HL-60 (cell line): ENCODE measurements around the gene HPSE2.

Experiments
- DNase-seq, 2 experiments: peaks; one replicate each; pipeline ENCODE4 v3.0.0-alpha.2; 2010 to 2020; ENCODE audit warnings: low read depth in 1 of 2, low spot score in 1 of 2
- H3K27ac ChIP-seq: fragments of 250-450 bp; sonication (Bioruptor Pico); replicated peaks from 2 replicates; pipeline ENCODE4 v1.5.1; 2020; ENCODE audit warnings: mild to moderate bottlenecking, moderate library complexity
- H3K27me3 ChIP-seq: fragments of 250-450 bp; sonication (Bioruptor Pico); 2 replicates; pipeline ENCODE4 v1.5.1; 2021; ENCODE audit warnings: mild to moderate bottlenecking, moderate library complexity; ENCODE audit not compliant: insufficient read depth, poor library complexity, severe bottlenecking
- H3K4me3 ChIP-seq: replicated peaks from 2 replicates; pipeline ENCODE4 v1.5.1; 2011; ENCODE audit warnings: mild to moderate bottlenecking, control low read depth, low read length; ENCODE audit not compliant: insufficient read depth
- GABPA ChIP-seq: IDR thresholded peaks from 2 replicates; pipeline ENCODE4 v1.6.1; 2012; ENCODE audit warnings: low read depth
- POLR2AphosphoS5 ChIP-seq: IDR thresholded peaks from 2 replicates; pipeline ENCODE4 v1.6.1; 2012; ENCODE audit warnings: low read depth
- SPI1 ChIP-seq: IDR thresholded peaks from 2 replicates; pipeline ENCODE4 v1.6.1; 2012; ENCODE audit warnings: low read depth, mild to moderate bottlenecking, borderline replicate concordance
- TF ChIP-seq, protein P1 (sequence below): IDR thresholded peaks from one replicate; pipeline ENCODE4 v1.5.1; 2011; ENCODE audit warnings: low read length, control low read depth, inconsistent platforms; ENCODE audit not compliant: insufficient read depth
- TF ChIP-seq, protein P2 (sequence below): IDR thresholded peaks from 2 replicates; pipeline ENCODE4 v1.6.1; 2012; ENCODE audit warnings: low read depth; ENCODE audit not compliant: insufficient replicate concordance

The HPSE2 gene

DNA sequence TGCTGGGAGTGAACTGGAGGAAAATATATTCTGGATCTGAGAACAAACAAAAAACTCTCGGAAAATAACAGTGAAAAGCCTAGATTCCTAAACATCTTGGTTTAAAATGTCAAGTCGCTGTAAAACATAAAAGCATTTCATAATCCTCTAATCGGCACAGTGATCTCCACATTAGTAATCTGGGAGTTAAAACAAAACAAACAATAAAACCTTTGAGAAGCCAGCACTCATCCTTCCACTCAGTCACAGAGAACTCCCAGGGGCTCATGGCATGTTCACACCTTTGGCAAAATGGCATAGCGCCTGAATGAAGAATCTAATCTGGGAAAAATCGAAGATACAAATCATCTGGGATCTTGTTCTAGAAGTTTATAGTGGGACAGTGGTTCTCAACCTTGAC is 764.8 kb downstream of the HPSE2 start:
- no peak overlapping the region for H3K4me3 ChIP-seq
- no peak for DNase-seq
- TF ChIP-seq SPI1 (no peak), POLR2AphosphoS5 (no peak), GABPA (no peak)
- TF ChIP-seq, protein P1, sequence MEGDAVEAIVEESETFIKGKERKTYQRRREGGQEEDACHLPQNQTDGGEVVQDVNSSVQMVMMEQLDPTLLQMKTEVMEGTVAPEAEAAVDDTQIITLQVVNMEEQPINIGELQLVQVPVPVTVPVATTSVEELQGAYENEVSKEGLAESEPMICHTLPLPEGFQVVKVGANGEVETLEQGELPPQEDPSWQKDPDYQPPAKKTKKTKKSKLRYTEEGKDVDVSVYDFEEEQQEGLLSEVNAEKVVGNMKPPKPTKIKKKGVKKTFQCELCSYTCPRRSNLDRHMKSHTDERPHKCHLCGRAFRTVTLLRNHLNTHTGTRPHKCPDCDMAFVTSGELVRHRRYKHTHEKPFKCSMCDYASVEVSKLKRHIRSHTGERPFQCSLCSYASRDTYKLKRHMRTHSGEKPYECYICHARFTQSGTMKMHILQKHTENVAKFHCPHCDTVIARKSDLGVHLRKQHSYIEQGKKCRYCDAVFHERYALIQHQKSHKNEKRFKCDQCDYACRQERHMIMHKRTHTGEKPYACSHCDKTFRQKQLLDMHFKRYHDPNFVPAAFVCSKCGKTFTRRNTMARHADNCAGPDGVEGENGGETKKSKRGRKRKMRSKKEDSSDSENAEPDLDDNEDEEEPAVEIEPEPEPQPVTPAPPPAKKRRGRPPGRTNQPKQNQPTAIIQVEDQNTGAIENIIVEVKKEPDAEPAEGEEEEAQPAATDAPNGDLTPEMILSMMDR = no peak
- TF ChIP-seq, protein P2, sequence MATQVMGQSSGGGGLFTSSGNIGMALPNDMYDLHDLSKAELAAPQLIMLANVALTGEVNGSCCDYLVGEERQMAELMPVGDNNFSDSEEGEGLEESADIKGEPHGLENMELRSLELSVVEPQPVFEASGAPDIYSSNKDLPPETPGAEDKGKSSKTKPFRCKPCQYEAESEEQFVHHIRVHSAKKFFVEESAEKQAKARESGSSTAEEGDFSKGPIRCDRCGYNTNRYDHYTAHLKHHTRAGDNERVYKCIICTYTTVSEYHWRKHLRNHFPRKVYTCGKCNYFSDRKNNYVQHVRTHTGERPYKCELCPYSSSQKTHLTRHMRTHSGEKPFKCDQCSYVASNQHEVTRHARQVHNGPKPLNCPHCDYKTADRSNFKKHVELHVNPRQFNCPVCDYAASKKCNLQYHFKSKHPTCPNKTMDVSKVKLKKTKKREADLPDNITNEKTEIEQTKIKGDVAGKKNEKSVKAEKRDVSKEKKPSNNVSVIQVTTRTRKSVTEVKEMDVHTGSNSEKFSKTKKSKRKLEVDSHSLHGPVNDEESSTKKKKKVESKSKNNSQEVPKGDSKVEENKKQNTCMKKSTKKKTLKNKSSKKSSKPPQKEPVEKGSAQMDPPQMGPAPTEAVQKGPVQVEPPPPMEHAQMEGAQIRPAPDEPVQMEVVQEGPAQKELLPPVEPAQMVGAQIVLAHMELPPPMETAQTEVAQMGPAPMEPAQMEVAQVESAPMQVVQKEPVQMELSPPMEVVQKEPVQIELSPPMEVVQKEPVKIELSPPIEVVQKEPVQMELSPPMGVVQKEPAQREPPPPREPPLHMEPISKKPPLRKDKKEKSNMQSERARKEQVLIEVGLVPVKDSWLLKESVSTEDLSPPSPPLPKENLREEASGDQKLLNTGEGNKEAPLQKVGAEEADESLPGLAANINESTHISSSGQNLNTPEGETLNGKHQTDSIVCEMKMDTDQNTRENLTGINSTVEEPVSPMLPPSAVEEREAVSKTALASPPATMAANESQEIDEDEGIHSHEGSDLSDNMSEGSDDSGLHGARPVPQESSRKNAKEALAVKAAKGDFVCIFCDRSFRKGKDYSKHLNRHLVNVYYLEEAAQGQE = no peak
- H3K27me3 ChIP-seq = peaks cover 6% of the 10 kb centered on the region
- no peak overlapping the region for H3K27ac ChIP-seq

DNA sequence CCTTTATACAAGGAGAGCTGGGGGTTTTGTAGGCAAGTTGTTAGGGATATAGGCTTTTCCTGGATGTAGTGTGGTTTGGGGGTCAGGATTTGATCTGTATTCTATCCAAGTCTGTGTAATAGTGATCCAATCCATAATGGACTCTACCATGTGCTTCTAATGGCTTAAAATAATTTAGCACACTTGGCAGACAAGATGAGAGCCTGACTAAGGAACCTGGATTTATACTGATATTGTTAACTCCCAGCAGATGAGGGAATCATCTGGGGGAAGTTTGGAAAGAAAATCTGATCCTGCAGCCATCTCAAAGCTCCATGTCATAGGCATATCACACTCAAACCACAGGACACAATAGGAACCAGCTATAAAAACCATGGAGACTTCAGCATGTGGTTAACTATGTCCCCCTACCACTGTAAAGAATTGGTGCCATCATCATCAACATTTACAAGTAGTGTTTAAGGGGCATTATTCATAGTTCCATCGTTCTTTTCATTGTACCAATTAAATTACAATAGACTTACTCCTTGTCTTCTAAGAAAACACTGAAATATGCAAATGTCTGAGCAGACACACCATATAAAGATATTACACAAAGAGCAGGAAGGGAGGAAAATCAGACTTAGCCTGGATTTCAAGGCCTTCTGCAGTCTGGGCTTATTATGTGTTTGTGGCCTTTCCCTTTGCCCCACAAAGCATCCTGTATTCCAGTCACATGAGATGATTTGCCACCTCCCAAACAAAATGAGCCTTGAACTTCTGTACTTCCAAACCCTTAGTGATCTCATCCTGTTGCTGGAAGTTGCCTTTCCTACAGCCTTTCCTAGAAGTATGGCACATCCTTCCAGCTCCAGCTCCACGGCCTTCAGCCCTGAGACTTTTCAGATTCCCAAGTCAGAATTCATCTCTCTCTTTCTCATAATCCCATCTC is 766.4 kb downstream of the HPSE2 start:
- no peak overlapping the region for H3K27ac ChIP-seq
- TF ChIP-seq GABPA = no peak
- TF ChIP-seq, protein P1 = no peak
- no peak for TF ChIP-seq SPI1
- TF ChIP-seq, protein P2 = no peak
- no peak for TF ChIP-seq POLR2AphosphoS5
- no peak for DNase-seq
- no peak overlapping the region for H3K4me3 ChIP-seq
- H3K27me3 ChIP-seq = peaks cover 6% of the 10 kb centered on the region

DNA sequence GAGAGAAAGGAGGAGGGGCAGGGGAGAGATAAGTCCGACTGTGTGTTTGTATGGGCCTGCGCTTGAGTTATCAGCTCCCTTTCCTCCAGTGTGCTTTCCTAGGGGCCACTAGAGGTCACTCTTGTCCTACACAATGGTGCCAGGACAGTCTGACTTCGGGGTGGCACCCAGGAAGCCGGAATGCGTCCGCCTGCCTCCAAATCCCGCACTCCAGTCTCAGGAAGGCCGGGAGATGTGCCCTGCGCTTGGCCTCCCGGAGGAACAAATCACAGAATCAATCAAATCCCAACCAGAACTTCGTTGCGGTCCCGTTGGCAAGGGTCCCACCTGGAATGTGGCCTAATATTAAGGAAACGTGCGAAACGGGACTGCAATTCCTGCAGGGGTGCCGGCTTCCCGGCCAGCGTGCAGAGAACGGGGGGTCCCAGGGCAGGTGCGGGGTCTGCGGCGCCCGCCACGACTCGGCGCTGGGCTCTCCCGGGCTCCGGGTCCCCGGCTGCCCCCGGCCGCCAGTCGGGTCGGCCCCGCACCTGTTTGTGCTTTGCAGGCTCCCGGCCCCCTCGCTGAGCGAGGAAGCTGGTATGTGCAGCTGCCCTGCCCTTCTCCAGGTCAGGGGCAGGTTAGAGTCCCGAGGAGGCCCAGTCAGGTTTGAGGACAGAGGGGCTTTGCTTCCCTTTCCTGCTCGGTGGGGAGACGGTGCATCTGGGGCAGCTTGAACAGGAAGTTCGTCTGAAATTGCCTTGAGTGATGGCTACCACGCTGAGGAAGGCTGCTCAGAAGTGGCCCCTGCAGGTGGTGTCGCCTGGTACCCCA is 767.9 kb downstream of the HPSE2 start:
- H3K27me3 ChIP-seq = peaks cover 6% of the 10 kb centered on the region
- no peak overlapping the region for H3K27ac ChIP-seq
- DNase-seq = peak; percentile 77
- TF ChIP-seq, protein P1 = peak; percentile 81
- TF ChIP-seq GABPA (no peak), POLR2AphosphoS5 (no peak), SPI1 (no peak)
- TF ChIP-seq, protein P2 = no peak
- H3K4me3 ChIP-seq = peak overlapping the region; percentile 55
